SK-N-SH (cell line): ENCODE data around the gene ATP2B2. TPM values are rescaled to one million over a fixed set of nuclear protein-coding genes. Genes with fewer than 3 reads are reported as not detected.

Experiments
- CTCF ChIA-PET: fragments of 300-600, 350-600 bp; formaldehyde crosslinking; extraction: SDS; loops from one replicate; lab custom pipeline; 2021; lab: Yijun Ruan, JAX
- POLR2A ChIA-PET: fragments of 350-600 bp; sonication (Branson Sonifier 250); formaldehyde crosslinking; extraction: SDS; loops from one replicate; lab custom pipeline; 2020; ENCODE audit warnings: antibody characterized with exemption, inconsistent platforms; lab: Yijun Ruan, JAX
- DNase-seq: peaks from one replicate; pipeline ENCODE4 v3.0.0; 2012
- H2AFZ ChIP-seq: fragments of 200-600 bp; sonication (generic); 2 replicates; pipeline ENCODE4 v1.8.1; 2016; ENCODE audit warnings: antibody characterized with exemption, mild to moderate bottlenecking, low read depth
- H3F3A ChIP-seq: fragments of 200-600 bp; sonication (generic); replicated peaks from 2 replicates; pipeline ENCODE3; 2016; ENCODE audit warnings: antibody characterized with exemption, mild to moderate bottlenecking; ENCODE audit not compliant: insufficient read depth
- H3K27ac ChIP-seq, 2 experiments: fragments of 200-500 bp in 1 of 2; fragments of 200-600 bp in 1 of 2; sonication (Bioruptor generic) in 1 of 2; sonication (generic), shearing (Covaris generic) in 1 of 2; 2 replicates each; pipeline versions ENCODE4 v1.5.1 to v1.6.1; 2014 to 2016; ENCODE audit warnings: low read depth in 2 of 2, inconsistent platforms in 1 of 2, low read length in 1 of 2, mild to moderate bottlenecking in 1 of 2, mixed read lengths in 1 of 2
- H3K27me3 ChIP-seq: fragments of 200-600 bp; sonication (generic), shearing (Covaris generic); 2 replicates; pipeline ENCODE4 v1.6.1; 2016; ENCODE audit warnings: mixed run types; ENCODE audit not compliant: insufficient read depth
- H3K36me3 ChIP-seq, 2 experiments: fragments of 200-500 bp in 1 of 2; fragments of 200-600 bp in 1 of 2; sonication (Bioruptor generic) in 1 of 2; sonication (generic) in 1 of 2; replicated peaks in 1 of 2; 2 replicates each; pipeline versions ENCODE3 to v1.5.1; 2014 to 2016; ENCODE audit warnings: low read length in 1 of 2, mild to moderate bottlenecking in 1 of 2; ENCODE audit not compliant: insufficient read depth in 2 of 2, control insufficient read depth in 1 of 2
- H3K4me1 ChIP-seq, 2 experiments: fragments of 200-500 bp in 1 of 2; fragments of 200-600 bp in 1 of 2; sonication (Bioruptor generic) in 1 of 2; sonication (generic), shearing (Covaris generic) in 1 of 2; 2 replicates each; pipeline versions ENCODE4 v1.5.1 to v1.6.1; 2014 to 2016; ENCODE audit warnings: low read depth in 1 of 2, low read length in 1 of 2, mixed run types in 1 of 2; ENCODE audit not compliant: insufficient read depth in 2 of 2, control insufficient read depth in 1 of 2
- H3K4me2 ChIP-seq: fragments of 200-600 bp; sonication (generic), shearing (Covaris generic); 2 replicates; pipeline ENCODE4 v1.6.1; 2017; ENCODE audit warnings: mixed run types
- H3K4me3 ChIP-seq, 2 experiments: fragments of 200-500 bp in 1 of 2; fragments of 200-600 bp in 1 of 2; sonication (Bioruptor generic) in 1 of 2; sonication (generic), shearing (Covaris generic) in 1 of 2; 2 replicates each; pipeline versions ENCODE4 v1.5.1 to v1.8.1; 2014 to 2016; ENCODE audit warnings: low read depth in 2 of 2, inconsistent platforms in 1 of 2, low read length in 1 of 2, mild to moderate bottlenecking in 1 of 2, mixed read lengths in 1 of 2, moderate library complexity in 1 of 2
- H3K79me2 ChIP-seq: fragments of 200-600 bp; sonication (generic); 2 replicates; pipeline ENCODE4 v1.8.1; 2017; ENCODE audit warnings: mild to moderate bottlenecking; ENCODE audit not compliant: insufficient read depth
- H3K9ac ChIP-seq: fragments of 200-600 bp; sonication (generic); 2 replicates; pipeline ENCODE4 v1.6.1; 2017; ENCODE audit warnings: mixed run types
- H3K9me2 ChIP-seq: fragments of 200-600 bp; sonication (generic); 2 replicates; pipeline ENCODE4 v1.6.1; 2017; ENCODE audit warnings: mixed run types
- H3K9me3 ChIP-seq: fragments of 200-600 bp; sonication (generic); 2 replicates; pipeline ENCODE4 v1.6.1; 2017; ENCODE audit warnings: mixed run types, mild to moderate bottlenecking, moderate library complexity
- H4K20me1 ChIP-seq: fragments of 200-600 bp; sonication (generic); 2 replicates; pipeline ENCODE4 v1.6.1; 2017; ENCODE audit warnings: mild to moderate bottlenecking, mixed run types; ENCODE audit not compliant: insufficient read depth
- ELF1 ChIP-seq: IDR thresholded peaks from 2 replicates; pipeline ENCODE4 v1.4.0; 2012
- EP300 ChIP-seq, 2 experiments: IDR thresholded peaks; 2 replicates each; pipeline versions ENCODE4 v1.4.0 to v1.6.1; 2012; ENCODE audit warnings: borderline replicate concordance in 1 of 2, low read depth in 1 of 2, low read length in 1 of 2
- EZH2phosphoT487 ChIP-seq: fragments of 200-600 bp; sonication (generic); IDR thresholded peaks from 2 replicates; pipeline ENCODE4 v1.6.1; 2017; ENCODE audit warnings: low read depth, mixed run types, mild to moderate bottlenecking, antibody characterized with exemption, moderate library complexity, borderline replicate concordance
- FOSL2 ChIP-seq: IDR thresholded peaks from 2 replicates; pipeline ENCODE4 v1.4.0; 2012; ENCODE audit warnings: low read depth, mild to moderate bottlenecking, moderate library complexity, borderline replicate concordance
- GATA2 ChIP-seq: sonication (generic); formaldehyde crosslinking; IDR thresholded peaks from 2 replicates; pipeline ENCODE4 v1.5.0; 2020; ENCODE audit warnings: mild to moderate bottlenecking, missing genetic modification reagents
- IRF3 ChIP-seq: fragments of 150-350 bp; IDR thresholded peaks from 2 replicates; pipeline ENCODE4 v1.6.1; 2016; ENCODE audit warnings: mild to moderate bottlenecking, low read depth, low read length
- JUND ChIP-seq: IDR thresholded peaks from 2 replicates; pipeline ENCODE4 v1.4.0; 2012
- MEF2A ChIP-seq: IDR thresholded peaks from 2 replicates; pipeline ENCODE4 v1.4.0; 2012; ENCODE audit warnings: low read depth, borderline replicate concordance
- MXI1 ChIP-seq: IDR thresholded peaks from 2 replicates; pipeline ENCODE4 v1.6.1; 2012; ENCODE audit warnings: mild to moderate bottlenecking, low read depth, low read length, improper control_type of control experiment
- NFIC ChIP-seq: IDR thresholded peaks from 2 replicates; pipeline ENCODE4 v1.4.0; 2012; ENCODE audit warnings: borderline replicate concordance
- POLR2AphosphoS5 ChIP-seq: IDR thresholded peaks from 2 replicates; pipeline ENCODE4 v1.6.1; 2012; ENCODE audit warnings: low read depth, low read length
- RAD21 ChIP-seq: IDR thresholded peaks from 2 replicates; pipeline ENCODE4 v1.6.1; 2012; ENCODE audit warnings: mild to moderate bottlenecking, low read length
- RCOR1 ChIP-seq: fragments of 150-350 bp; IDR thresholded peaks from 2 replicates; pipeline ENCODE4 v1.6.1; 2017; ENCODE audit warnings: antibody characterized with exemption, low read length
- RFX5 ChIP-seq: IDR thresholded peaks from 2 replicates; pipeline ENCODE4 v1.6.1; 2012; ENCODE audit warnings: mild to moderate bottlenecking, improper control_type of control experiment, low read length
- SIN3A ChIP-seq: IDR thresholded peaks from 2 replicates; pipeline ENCODE4 v1.6.1; 2012; ENCODE audit warnings: low read depth, mild to moderate bottlenecking, low read length, moderate library complexity, borderline replicate concordance
- TCF12 ChIP-seq: IDR thresholded peaks from 2 replicates; pipeline ENCODE4 v1.4.0; 2012
- USF2 ChIP-seq: fragments of 150-350 bp; IDR thresholded peaks from 2 replicates; pipeline ENCODE4 v1.6.1; 2017; ENCODE audit warnings: antibody characterized with exemption, low read length, low read depth, borderline replicate concordance
- YY1 ChIP-seq: IDR thresholded peaks from 2 replicates; pipeline ENCODE4 v1.4.0; 2012; ENCODE audit warnings: low read depth, mild to moderate bottlenecking
- WGBS: methylation state at CpG from one replicate; pipeline ENCODE4 v1.1.6; 2017; ENCODE audit warnings: low lambda C conversion rate; 5-methylcytosine and 5-hydroxymethylcytosine counted together
- polyA plus RNA-seq, 3 experiments: library from polyadenylated mRNA; depleted of rRNA; stranded (reverse); fragments of >200 nt; gene quantifications; 2 replicates each; pipeline ENCODE4 v1.2.3, GENCODE V29; 2012
- TF ChIP-seq, protein P1 (sequence below): IDR thresholded peaks from 2 replicates; pipeline ENCODE4 v1.4.0; 2012; ENCODE audit warnings: low read depth, borderline replicate concordance
- TF ChIP-seq, protein P2 (sequence below): IDR thresholded peaks from 2 replicates; pipeline ENCODE4; 2012
- TF ChIP-seq, protein P3 (sequence below): fragments of 200-600 bp; sonication (generic); IDR thresholded peaks from 2 replicates; pipeline ENCODE4 v1.6.1; 2017; ENCODE audit warnings: antibody characterized with exemption, mild to moderate bottlenecking, moderate library complexity
- TF ChIP-seq, protein P4 (sequence below): IDR thresholded peaks from 2 replicates; pipeline ENCODE4 v1.6.1; 2012; ENCODE audit warnings: mild to moderate bottlenecking, low read depth, low read length, moderate library complexity

The ATP2B2 gene
- polyA plus RNA-seq, 1 of the 3 experiments (the other 2 are of a cell fraction): 0.15 TPM

DNA sequence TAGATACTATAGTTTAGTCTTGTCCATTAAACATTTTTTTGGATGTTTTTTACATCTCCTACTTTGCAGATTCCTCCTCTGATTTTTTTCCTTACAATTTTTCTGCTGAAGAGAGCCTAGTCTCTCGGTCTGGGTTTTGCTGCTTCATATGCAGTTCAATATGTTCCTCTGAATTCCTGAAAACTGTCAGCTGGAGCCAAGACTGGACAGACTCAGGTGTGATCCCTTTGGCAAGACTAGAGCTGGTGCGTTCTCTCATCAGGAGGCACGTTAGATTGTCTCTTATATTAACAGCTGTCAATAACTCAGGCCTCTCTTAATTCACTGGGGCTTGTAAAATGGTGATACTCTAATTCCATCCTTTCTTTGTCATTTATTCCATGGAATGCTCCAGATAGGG is 199.2 kb downstream of the ATP2B2 start (continued):
- TF ChIP-seq RFX5 (no peak), EZH2phosphoT487 (no peak), EP300 (IDR thresholded peaks at IDR 0.05; ENCODE audit: borderline replicate concordance in 1 of 2, low read depth in 1 of 2, low read length in 1 of 2) (no peak)

- 83% methylated on average over 3 of the region's 4 CpGs for WGBS
Observed at GRCh38 chr3:10305331-10305902, 200.0 kb downstream of the ATP2B2 start.

More at GRCh38 chr3:10305331-10305902, 200.0 kb downstream of the ATP2B2 start:
- H3K9me2 ChIP-seq: no peaks in the 10 kb centered on the region
- H3K4me1 ChIP-seq: no peaks in the 10 kb centered on the region
- DNase-seq: no peak
- no peaks in the 10 kb centered on the region for H3K27me3 ChIP-seq
- no peak overlapping the region for H3K4me2 ChIP-seq
- H3K36me3 ChIP-seq: peaks cover 75 to 78% of the 10 kb centered on the region in 2 experiments
- CTCF ChIA-PET: interaction anchor here (1.0 to 1.3 kb wide), 2 partner anchors 15 to 19 kb away, joined by 3 read pairs; no protein-coding TSS in a partner anchor
- H3K9me3 ChIP-seq: no peaks in the 10 kb centered on the region
- no peak overlapping the region for H3K27ac ChIP-seq
- peaks cover 8% of the 10 kb centered on the region for H4K20me1 ChIP-seq
- H3K9ac ChIP-seq: no peak overlapping the region
- POLR2A ChIA-PET: interaction anchor here (1.1 kb wide), 1 partner anchor 16 kb away, joined by 3 read pairs; the partner anchor contains the start of gene SEC13
- no peak overlapping the region for H3K4me3 ChIP-seq
- H3F3A ChIP-seq: peaks cover 15% of the 10 kb centered on the region
- H2AFZ ChIP-seq: no peak overlapping the region
- no peaks in the 10 kb centered on the region for H3K79me2 ChIP-seq
- TF ChIP-seq, protein P1, sequence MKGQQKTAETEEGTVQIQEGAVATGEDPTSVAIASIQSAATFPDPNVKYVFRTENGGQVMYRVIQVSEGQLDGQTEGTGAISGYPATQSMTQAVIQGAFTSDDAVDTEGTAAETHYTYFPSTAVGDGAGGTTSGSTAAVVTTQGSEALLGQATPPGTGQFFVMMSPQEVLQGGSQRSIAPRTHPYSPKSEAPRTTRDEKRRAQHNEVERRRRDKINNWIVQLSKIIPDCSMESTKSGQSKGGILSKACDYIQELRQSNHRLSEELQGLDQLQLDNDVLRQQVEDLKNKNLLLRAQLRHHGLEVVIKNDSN: no peak
- TF ChIP-seq IRF3 (no peak), FOSL2 (no peak), JUND (no peak), TCF12 (no peak), EZH2phosphoT487 (no peak), SIN3A (no peak), ELF1 (no peak), NFIC (no peak), USF2 (no peak), GATA2 (CRISPR knock-in tag) (no peak), YY1 (no peak), MEF2A (no peak), RCOR1 (no peak), RAD21 (no peak), POLR2AphosphoS5 (no peak), MXI1 (no peak)
- TF ChIP-seq, protein P2, sequence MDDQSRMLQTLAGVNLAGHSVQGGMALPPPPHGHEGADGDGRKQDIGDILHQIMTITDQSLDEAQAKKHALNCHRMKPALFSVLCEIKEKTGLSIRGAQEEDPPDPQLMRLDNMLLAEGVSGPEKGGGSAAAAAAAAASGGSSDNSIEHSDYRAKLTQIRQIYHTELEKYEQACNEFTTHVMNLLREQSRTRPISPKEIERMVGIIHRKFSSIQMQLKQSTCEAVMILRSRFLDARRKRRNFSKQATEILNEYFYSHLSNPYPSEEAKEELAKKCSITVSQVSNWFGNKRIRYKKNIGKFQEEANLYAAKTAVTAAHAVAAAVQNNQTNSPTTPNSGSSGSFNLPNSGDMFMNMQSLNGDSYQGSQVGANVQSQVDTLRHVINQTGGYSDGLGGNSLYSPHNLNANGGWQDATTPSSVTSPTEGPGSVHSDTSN: no peak
- TF ChIP-seq, protein P3, sequence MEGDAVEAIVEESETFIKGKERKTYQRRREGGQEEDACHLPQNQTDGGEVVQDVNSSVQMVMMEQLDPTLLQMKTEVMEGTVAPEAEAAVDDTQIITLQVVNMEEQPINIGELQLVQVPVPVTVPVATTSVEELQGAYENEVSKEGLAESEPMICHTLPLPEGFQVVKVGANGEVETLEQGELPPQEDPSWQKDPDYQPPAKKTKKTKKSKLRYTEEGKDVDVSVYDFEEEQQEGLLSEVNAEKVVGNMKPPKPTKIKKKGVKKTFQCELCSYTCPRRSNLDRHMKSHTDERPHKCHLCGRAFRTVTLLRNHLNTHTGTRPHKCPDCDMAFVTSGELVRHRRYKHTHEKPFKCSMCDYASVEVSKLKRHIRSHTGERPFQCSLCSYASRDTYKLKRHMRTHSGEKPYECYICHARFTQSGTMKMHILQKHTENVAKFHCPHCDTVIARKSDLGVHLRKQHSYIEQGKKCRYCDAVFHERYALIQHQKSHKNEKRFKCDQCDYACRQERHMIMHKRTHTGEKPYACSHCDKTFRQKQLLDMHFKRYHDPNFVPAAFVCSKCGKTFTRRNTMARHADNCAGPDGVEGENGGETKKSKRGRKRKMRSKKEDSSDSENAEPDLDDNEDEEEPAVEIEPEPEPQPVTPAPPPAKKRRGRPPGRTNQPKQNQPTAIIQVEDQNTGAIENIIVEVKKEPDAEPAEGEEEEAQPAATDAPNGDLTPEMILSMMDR: no peak
- TF ChIP-seq, protein P4, sequence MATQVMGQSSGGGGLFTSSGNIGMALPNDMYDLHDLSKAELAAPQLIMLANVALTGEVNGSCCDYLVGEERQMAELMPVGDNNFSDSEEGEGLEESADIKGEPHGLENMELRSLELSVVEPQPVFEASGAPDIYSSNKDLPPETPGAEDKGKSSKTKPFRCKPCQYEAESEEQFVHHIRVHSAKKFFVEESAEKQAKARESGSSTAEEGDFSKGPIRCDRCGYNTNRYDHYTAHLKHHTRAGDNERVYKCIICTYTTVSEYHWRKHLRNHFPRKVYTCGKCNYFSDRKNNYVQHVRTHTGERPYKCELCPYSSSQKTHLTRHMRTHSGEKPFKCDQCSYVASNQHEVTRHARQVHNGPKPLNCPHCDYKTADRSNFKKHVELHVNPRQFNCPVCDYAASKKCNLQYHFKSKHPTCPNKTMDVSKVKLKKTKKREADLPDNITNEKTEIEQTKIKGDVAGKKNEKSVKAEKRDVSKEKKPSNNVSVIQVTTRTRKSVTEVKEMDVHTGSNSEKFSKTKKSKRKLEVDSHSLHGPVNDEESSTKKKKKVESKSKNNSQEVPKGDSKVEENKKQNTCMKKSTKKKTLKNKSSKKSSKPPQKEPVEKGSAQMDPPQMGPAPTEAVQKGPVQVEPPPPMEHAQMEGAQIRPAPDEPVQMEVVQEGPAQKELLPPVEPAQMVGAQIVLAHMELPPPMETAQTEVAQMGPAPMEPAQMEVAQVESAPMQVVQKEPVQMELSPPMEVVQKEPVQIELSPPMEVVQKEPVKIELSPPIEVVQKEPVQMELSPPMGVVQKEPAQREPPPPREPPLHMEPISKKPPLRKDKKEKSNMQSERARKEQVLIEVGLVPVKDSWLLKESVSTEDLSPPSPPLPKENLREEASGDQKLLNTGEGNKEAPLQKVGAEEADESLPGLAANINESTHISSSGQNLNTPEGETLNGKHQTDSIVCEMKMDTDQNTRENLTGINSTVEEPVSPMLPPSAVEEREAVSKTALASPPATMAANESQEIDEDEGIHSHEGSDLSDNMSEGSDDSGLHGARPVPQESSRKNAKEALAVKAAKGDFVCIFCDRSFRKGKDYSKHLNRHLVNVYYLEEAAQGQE: no peak
